ENCODE results near the gene LAMA3.
"Not testable (repeated sequence)": the region's sequence is repeated elsewhere in the genome, so short reads cannot be mapped to it uniquely, and the experiment has no call there.

LAMA3 gene

DNA sequence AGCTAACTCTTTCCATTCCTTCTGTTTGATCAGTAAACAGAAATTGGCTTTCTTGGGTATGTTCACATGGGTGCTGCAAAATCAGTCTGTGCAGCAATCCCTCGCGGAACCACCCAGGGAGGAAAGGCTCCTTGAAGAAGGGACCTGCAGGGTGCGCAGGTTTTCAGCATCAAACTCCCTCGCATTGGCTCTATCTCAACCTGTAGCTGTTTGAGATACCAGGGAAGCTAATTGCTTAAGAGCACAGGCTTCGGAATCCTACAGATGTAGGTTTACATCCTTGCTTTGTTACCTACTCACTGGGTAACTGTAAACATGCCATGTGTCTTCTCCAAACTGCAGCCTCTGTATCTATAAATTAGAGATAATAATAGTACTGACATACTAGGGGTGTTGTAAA, 43.2 kb downstream of the LAMA3 start:
- DNase-seq = no peak

DNA sequence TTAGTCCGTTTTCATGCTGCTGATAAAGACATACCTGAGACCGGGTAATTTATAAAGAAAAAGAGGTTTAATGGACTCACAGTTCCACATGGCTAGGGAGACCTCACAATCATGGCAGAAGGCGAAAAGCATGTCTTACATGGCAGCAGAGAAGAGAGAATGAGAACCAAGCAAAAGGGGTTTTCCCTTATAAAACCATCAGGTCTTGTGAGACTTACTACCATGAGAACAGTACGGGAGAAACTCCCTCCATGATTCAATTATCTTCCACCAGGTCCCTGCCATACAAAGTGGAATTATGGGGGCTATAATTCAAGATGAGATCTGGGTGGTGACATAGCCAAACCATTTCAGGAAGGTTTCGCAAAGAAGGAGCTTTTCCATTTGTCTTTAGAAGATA, 44.0 kb downstream of the LAMA3 start:
- not testable (repeated sequence) for DNase-seq

DNA sequence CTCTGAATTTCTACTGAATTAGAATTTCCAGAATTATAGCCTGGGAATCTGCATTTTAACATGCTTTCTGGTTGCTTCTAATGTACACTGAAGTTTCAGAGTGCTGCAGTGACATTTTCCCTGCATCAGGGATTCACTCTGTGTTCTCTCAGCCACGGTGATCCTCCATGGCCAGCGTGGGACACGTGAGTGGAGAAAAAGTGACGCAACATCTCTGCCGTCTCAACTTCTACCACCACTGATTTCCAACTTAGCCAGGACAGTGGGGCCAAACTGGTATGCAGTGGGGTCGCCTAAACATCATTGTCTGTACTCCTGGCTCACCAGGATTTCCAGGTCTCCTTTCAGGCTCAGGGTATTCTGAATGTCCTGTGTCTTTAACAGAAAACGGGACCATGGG, 44.6 kb downstream of the LAMA3 start:
- no peak for DNase-seq

DNA sequence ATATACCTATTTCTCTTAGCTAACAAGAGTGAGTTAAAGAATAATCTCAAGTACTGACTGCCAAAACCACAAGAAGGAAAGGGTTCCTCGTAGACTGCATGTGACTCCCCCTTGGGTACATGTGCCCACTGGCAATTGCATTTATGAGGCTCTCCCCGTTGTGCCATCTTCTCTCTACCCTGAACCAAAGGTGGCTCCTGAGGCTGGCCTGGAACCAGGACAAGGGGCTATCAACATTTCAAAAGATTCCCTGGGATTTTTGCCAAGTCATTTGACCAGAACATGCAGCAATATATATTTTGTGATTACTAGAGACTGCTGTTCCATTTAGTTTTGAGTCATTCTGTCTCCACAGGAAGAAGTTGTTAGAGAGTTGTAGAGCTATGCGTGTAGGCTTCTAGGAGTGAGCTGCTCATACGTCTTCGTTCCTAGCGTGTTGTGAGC, 45.8 kb downstream of the LAMA3 start:
- peak; percentile 33 for DNase-seq

DNA sequence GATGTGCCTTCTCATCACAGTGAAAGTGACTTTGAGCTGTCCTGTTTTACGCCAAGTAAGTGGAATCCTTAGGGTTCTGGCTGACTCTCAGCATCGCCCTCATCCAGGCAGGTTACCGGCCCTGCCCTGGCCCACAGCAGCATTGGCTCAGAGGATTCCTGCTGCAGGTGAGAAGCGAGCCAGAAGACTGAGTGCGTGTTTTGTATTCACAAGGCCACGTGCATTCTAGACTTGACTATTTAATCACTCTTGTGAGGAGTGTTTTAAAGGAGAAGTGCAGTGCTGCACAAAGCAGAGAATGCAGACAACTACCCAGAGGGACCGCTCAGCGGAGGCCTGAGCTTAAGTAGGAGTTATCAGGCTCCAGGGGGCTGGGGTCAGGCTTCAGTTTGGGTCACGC, 48.3 kb downstream of the LAMA3 start:
- no peak for DNase-seq

DNA sequence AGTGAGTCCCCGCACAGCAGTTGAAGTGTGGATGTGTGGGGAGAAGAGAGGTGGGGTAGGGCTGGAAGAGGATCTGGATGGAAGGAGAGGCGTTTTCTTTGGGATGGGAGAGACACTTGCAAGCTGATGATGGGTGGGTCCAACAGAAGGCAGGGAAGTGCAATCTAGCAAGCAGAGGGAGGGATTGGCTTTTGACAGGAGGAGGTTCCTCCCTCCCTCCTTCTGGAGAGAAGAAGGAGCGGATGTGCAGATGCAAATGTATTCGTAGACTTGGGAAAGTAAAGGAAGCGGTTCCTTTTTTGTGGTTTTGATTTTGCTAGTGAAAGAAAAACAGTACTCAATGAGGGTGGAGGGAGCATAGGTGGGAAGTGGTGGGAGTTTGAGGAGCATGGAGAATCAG, 48.9 kb downstream of the LAMA3 start:
- peak; percentile 61 for DNase-seq

DNA sequence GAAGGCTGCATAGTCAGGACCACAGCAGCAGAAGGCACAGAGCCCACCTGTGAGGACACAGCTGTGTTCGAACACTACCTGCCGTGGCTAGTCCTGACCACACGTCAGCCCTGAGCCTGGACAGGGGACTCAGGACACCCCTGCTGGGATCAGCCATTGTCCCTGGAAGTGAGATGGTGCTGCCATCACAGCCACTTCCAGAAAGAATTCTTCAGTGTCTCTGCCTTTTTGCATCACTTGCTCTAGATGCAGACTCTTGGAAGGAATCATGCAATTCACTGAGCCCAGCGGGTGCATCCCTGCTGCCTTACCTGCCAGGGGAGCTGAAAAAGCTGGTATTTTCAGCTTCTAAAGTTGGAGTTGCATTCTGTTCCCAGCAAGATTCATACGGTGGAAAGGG, 49.3 kb downstream of the LAMA3 start:
- no peak for DNase-seq

- DNase-seq = peak; percentile 73
Observed at GRCh38 chr18:23740105-23740830, 51.0 kb downstream of the LAMA3 start.

GRCh38 chr18:23741967-23742366, 52.7 kb downstream of the LAMA3 start:
- DNase-seq = not testable (repeated sequence)

GRCh38 chr18:23743733-23744333, 54.6 kb downstream of the LAMA3 start:
- no peak for DNase-seq

- no peak for DNase-seq
Observed at GRCh38 chr18:23745366-23745765, 56.1 kb downstream of the LAMA3 start.

DNA sequence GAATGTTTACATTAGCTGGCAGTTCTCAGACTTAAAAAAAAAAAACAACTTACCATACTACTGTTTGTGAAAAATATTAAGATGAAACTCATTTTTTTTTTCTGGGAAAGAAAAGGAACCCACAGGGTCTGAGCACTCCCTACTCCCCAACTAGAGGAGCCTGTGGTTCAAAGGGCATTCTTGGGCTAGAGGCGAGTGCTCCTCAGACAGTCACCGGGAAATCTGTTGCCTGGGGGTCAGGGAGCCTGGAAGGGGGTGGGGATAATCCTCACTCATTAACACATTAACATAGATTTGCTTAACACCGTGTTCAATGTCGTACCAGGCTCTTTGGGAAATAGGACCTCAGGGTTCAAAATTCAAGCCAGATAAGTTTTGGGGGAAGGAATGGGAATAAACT, 57.6 kb downstream of the LAMA3 start:
- DNase-seq = no peak

GRCh38 chr18:23752363-23752762, 63.1 kb downstream of the LAMA3 start:
- DNase-seq = no peak

DNA sequence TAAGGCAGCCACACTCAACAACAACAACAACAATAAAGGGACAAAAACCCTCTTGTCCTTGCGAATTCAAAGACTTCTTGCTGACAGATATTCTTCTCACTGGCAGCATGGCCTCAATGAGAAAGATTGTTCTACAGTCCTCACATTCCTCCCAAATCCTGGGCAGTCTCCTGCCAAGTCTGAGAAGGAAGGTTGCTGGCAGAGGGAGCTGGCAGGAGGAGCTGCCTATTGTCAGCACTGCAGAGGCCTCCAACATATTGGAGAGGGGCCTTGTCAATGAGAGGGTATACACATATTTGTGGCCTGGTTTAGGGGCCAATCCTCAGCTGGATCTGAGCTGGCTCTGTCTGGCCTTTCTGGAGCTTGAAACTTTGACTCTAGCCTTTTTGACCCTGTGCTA, 63.5 kb downstream of the LAMA3 start:
- DNase-seq = no peak

GRCh38 chr18:23756590-23757436, 67.6 kb downstream of the LAMA3 start:
- DNase-seq = no peak

DNA sequence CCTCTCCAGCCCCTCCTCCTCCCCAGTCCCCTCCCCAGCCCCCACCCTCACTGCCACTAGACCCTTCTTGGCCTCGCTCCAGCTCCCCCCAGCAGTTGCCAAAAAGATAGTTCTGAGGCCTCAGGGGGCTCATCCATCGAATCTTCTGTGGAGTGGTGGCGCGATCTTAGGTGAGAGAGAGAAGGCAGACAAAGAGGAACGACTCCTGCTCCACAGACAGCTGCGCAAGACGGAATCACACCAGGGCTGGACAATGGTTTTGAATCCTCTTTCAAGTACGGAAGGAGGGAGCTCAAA, 68.1 kb downstream of the LAMA3 start:
- DNase-seq = no peak

DNA sequence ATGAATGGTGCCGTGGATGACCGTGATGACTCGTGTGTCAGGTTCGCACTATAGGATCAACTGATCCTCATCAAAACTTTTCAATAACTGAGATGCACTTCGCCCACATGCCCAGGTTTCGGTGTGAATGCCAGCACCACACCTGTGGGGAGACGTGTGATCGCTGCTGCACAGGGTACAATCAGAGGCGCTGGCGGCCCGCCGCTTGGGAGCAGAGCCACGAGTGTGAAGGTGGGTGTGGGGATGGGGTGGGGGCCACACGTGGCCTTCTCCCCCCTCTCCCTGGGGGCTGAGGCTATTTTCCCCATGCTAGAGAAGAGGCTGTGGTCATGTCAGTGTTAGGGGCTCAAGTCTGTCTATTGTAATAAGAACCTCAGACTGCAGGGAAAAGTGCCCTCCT, 69.0 kb downstream of the LAMA3 start:
- DNase-seq = no peak

GRCh38 chr18:23761941-23762340, 72.7 kb downstream of the LAMA3 start:
- DNase-seq = no peak

GRCh38 chr18:23763343-23763742, 74.1 kb downstream of the LAMA3 start:
- no peak for DNase-seq

GRCh38 chr18:23765931-23766330, 76.7 kb downstream of the LAMA3 start:
- no peak for DNase-seq

GRCh38 chr18:23772327-23773024, 83.2 kb downstream of the LAMA3 start:
- no peak for DNase-seq

GRCh38 chr18:23776306-23776705, 87.1 kb downstream of the LAMA3 start:
- DNase-seq = no peak

DNA sequence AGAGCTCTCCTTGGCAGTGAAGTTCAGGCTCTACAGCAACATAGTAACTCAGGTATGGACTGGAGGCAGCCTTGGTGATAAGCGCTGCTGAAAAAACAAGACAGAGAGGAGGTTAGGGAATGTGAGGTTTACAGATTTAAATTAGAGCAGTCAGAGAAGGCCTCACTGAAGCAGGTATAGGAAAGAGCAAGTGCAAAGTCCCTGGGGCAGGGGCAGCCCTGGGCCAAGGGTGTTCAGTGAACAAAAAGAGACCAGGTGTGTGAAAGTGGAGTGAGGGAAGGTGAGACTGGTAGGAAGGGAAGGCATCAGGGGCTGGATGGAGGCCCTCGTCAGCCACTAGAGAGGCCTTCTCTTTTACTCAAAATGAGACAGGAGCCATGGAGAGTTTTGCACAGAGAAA, 89.6 kb downstream of the LAMA3 start:
- DNase-seq = no peak

All from suppressor macrophage treated with lipopolysaccharide for 4 hours (primary cell).